ENCODE results near the gene GRK5. TPM values are rescaled to one million over a fixed set of nuclear protein-coding genes. Genes with fewer than 3 reads are reported as not detected.

The GRK5 gene
- total RNA-seq, 4 donors from 2014 or later: 9.2 to 27.3 (median 15.0) TPM

DNA sequence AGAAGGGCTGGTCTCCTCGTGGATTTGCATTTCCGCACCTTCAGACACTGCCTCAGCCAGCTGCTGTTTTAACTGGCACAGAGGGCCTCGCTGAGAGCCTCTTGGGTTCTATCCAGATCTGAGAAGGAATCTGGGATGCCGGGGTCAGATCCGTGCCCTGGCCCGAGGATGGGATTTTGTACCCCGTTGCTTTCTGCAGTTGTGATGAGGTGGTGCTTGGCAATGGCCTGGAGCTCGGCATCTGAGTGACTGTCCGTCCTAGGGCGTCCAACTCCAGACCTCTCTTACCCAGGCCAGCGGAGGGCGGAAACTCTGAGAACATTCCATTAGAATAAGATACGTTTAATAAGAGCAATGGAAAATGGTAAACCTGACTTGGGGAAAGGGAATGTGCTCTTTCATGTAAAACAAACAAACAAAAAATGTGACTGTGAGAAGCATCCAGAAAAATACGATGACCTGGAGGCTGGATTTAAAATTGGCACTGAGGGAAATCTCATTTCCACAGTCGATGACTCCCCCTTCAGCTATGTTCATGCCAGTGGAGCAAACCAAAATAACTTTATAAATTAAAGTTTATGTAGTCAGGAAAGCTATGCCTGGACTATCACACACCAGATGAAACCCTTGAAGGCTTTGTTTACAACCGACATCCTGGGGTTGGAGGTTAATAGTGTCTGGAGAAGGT lies 39.6 kb downstream of the GRK5 start:
- peaks cover 10 to 23% of the 10 kb centered on the region in 2 donors for H3K4me1 ChIP-seq
- intact Hi-C loops (cut with DNase I): no loop called here
- H3K9me3 ChIP-seq: no peaks in the 10 kb centered on the region
- 36 to 49% methylated on average over 16 of the region's 16 CpGs for WGBS, 2 donors
- peak; percentile 74 to 78 for DNase-seq
- H3K27me3 ChIP-seq: no peaks in the 10 kb centered on the region
- H3K27ac ChIP-seq: peak overlapping the region; percentile 66 to 78 (median 75)
- no peaks in the 10 kb centered on the region for H3K36me3 ChIP-seq
- no peak for TF ChIP-seq POLR2A (IDR thresholded peaks at IDR 0.05)
- TF ChIP-seq, protein P1, sequence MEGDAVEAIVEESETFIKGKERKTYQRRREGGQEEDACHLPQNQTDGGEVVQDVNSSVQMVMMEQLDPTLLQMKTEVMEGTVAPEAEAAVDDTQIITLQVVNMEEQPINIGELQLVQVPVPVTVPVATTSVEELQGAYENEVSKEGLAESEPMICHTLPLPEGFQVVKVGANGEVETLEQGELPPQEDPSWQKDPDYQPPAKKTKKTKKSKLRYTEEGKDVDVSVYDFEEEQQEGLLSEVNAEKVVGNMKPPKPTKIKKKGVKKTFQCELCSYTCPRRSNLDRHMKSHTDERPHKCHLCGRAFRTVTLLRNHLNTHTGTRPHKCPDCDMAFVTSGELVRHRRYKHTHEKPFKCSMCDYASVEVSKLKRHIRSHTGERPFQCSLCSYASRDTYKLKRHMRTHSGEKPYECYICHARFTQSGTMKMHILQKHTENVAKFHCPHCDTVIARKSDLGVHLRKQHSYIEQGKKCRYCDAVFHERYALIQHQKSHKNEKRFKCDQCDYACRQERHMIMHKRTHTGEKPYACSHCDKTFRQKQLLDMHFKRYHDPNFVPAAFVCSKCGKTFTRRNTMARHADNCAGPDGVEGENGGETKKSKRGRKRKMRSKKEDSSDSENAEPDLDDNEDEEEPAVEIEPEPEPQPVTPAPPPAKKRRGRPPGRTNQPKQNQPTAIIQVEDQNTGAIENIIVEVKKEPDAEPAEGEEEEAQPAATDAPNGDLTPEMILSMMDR (IDR thresholded peaks at IDR 0.05): peak in 3 of 6 experiments; percentile 13 to 36 (median 20)
- no peak overlapping the region for H3K4me3 ChIP-seq (replicated peaks in 1 of 3)

DNA sequence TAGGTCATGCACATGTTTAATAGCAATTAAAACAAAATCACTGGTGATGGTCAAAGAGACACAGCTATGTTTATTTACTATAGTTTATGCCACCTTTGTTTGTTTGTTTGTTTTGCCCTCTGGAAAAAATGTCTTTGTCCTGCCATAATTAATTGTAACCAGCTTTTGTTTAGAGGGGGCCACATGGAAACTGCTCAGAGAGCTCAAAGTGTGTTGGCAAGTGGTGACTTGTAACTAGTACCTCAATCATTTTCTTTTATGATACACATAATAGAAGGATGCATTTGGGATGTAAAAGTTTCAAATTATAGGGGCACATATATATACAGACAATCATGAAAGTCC lies 40.2 kb downstream of the GRK5 start:
- peaks cover 10 to 25% of the 10 kb centered on the region in 2 donors for H3K4me1 ChIP-seq

DNA sequence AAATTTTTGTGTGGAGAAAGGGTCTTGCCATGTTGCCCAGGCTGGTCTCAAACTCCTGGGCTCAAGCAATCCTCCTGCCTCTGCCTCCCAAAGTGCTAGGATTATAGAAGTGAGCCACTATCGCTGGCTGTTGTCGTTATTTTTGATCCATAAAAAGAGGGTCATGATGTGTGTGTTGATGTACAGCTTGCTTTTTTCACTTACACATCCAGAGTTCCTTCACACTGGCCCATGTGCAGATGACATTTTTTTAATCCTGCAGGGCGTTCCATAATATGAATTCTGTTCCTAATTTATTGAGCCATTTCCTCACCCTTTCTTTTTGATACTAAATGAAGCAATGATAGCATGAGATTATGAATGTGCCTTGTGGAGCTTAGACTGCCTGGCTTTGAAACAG lies 40.8 kb downstream of the GRK5 start:
- H3K27ac ChIP-seq: peak overlapping the region in 1 of 3 donors; percentile 75
- peaks cover 10 to 32% of the 10 kb centered on the region in 2 donors for H3K4me1 ChIP-seq
- no peak overlapping the region for H3K4me3 ChIP-seq (replicated peaks in 1 of 3)
- H3K9me3 ChIP-seq: no peaks in the 10 kb centered on the region
- no peaks in the 10 kb centered on the region for H3K36me3 ChIP-seq
- intact Hi-C loops (cut with DNase I): no loop called here
- 93 to 97% methylated on average over 3 of the region's 3 CpGs for WGBS, 2 donors
- DNase-seq: no peak
- H3K27me3 ChIP-seq: no peaks in the 10 kb centered on the region
- no peak for TF ChIP-seq POLR2A (IDR thresholded peaks at IDR 0.05)
- TF ChIP-seq, protein P1 (IDR thresholded peaks at IDR 0.05): no peak

More for the DNA sequence above, 40.2 kb downstream of the GRK5 start:
- H3K36me3 ChIP-seq: no peaks in the 10 kb centered on the region
- no peaks in the 10 kb centered on the region for H3K27me3 ChIP-seq
- intact Hi-C loops (cut with DNase I): no loop called here
- no peak overlapping the region for H3K4me3 ChIP-seq (replicated peaks in 1 of 3)
- H3K27ac ChIP-seq: peak overlapping the region; percentile 63 to 78 (median 75)
- H3K9me3 ChIP-seq: no peaks in the 10 kb centered on the region
- no peak for TF ChIP-seq POLR2A (IDR thresholded peaks at IDR 0.05)
- TF ChIP-seq, protein P1 (IDR thresholded peaks at IDR 0.05): no peak
- no peak for DNase-seq

DNA sequence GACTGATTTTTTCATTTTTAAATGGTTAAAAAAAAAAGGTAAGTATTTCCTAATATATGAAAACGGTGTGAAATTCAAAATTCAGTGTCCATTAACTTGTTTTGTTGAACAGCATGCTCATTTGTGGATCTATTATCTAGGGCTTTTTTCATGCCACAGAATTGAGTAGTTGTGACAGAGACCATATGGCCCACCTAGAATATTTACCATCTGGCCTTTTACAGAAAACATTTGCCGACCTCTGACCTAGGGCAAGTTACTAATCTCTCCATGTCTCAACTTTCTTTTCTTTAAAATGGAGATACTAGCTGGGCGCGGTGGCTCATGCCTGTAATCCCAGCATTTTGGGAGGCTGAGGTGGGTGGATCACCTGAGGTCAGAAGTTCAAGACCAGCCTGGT lies 41.3 kb downstream of the GRK5 start:
- Histone ChIP-seq H3K4me1 (peaks cover 10 to 37% of the 10 kb centered on the region in 2 donors), H3K4me3 (replicated peaks in 1 of 3) (no peak overlapping the region), H3K36me3 (no peaks in the 10 kb centered on the region), H3K27ac (no peak overlapping the region), H3K27me3 (no peaks in the 10 kb centered on the region), H3K9me3 (no peaks in the 10 kb centered on the region)
- no peak for DNase-seq
- WGBS, 2 donors: 90 to 93% methylated on average over 4 of the region's 4 CpGs
- TF ChIP-seq, protein P1 (IDR thresholded peaks at IDR 0.05): no peak
- TF ChIP-seq POLR2A (IDR thresholded peaks at IDR 0.05): no peak
- intact Hi-C loops (cut with DNase I): no loop called here

DNA sequence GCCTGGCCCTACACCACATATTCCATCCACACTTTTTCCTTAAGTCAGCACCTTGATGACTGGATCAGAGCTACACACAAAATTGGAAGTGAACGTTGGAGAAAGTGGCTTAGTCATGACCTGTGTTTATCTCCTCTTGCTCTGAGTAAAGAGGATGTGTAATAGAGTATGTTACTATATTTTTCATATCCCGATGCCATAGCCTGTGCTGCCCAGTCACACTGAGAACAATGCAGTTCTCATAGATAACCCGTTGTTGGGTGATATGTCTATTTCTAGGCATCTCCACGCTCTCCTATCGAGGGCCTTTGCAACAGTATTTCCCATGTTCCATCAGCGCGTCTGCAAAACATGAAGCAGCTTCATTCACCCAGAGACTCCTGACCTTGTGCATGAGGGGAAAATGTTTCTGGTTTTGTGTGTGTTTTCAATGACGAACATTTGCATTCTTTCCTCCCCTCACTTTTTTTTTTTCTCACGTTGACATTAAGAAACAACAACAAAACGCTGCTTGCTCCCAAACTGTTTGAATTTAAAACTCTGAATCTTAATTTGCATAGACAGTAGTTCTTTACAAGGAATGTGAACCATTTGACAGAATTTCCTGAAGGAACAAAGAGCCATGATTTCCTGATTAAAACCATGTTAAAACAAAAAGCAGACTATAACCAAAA lies 43.4 kb downstream of the GRK5 start:
- no peaks in the 10 kb centered on the region for H3K36me3 ChIP-seq
- TF ChIP-seq, protein P1 (IDR thresholded peaks at IDR 0.05): no peak
- no peak for TF ChIP-seq POLR2A (IDR thresholded peaks at IDR 0.05)
- intact Hi-C loops (cut with DNase I): no loop called here
- H3K27ac ChIP-seq: peak overlapping the region in 2 of 3 donors; percentile 20 to 35
- no peak overlapping the region for H3K4me3 ChIP-seq (replicated peaks in 1 of 3)
- no peaks in the 10 kb centered on the region for H3K27me3 ChIP-seq
- no peaks in the 10 kb centered on the region for H3K9me3 ChIP-seq
- WGBS, 2 donors: 61 to 77% methylated on average over 10 of the region's 10 CpGs
- peaks cover 18 to 57% of the 10 kb centered on the region in 2 donors for H3K4me1 ChIP-seq
- no peak for DNase-seq

All from thyroid gland (tissue), 4 donors.